Measurements from ENCODE around the gene GRID2.

DNA sequence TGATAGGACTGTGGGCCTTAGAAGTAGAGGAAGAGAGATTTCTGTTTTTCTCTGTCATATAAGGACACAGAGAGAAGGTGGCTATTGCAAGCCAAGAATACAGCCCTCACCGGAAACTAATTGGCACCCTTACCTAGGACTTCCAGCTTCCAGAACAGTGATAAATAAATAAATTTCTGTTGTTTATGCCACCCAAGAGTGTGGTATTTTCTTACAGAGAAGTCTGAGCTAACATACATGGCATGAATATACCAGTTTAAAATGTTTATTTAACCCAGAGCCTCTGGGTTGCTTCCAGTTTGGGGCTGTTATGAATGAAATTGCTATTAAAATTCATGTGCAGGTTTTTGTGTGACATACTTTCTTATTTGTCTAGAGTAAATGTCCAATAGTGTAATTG lies 870.8 kb downstream of the GRID2 start:
- TF ChIP-seq, protein P1, sequence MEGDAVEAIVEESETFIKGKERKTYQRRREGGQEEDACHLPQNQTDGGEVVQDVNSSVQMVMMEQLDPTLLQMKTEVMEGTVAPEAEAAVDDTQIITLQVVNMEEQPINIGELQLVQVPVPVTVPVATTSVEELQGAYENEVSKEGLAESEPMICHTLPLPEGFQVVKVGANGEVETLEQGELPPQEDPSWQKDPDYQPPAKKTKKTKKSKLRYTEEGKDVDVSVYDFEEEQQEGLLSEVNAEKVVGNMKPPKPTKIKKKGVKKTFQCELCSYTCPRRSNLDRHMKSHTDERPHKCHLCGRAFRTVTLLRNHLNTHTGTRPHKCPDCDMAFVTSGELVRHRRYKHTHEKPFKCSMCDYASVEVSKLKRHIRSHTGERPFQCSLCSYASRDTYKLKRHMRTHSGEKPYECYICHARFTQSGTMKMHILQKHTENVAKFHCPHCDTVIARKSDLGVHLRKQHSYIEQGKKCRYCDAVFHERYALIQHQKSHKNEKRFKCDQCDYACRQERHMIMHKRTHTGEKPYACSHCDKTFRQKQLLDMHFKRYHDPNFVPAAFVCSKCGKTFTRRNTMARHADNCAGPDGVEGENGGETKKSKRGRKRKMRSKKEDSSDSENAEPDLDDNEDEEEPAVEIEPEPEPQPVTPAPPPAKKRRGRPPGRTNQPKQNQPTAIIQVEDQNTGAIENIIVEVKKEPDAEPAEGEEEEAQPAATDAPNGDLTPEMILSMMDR (conservative IDR thresholded peaks at IDR 0.05 in 1 of 2, IDR thresholded peaks at IDR 0.05 in 1 of 2; ENCODE audit: low read depth in 1 of 2, low read length in 2 of 2): no peak
- no peak for TF ChIP-seq EZH2 (IDR thresholded peaks at IDR 0.05; ENCODE audit: low read length, missing control alignments)

Measured in fibroblast of lung (primary cell).